ENCODE measurements around the gene MCC.

GRCh38 chr5:113382731-113383130, 105.5 kb downstream of the MCC start:
- no peak for TF ChIP-seq POLR2A (IDR thresholded peaks at IDR 0.05; ENCODE audit: low read length)
- TF ChIP-seq GATA1 (IDR thresholded peaks at IDR 0.05; ENCODE audit: low read depth, low read length), result no peak

Data from erythroblast (primary cell).